ENCODE results near the gene GPC6. TPM values are rescaled to one million over a fixed set of nuclear protein-coding genes. Genes with fewer than 3 reads are reported as not detected.

The GPC6 gene
- total and polyA plus RNA-seq, 9 of the 15 experiments (the other 6 are each of a cell fraction or from before 2014, with no cell fraction given), result under 0.01 to 0.20 (median 0.01) TPM; not detected in 4

- TF ChIP-seq, protein P1, sequence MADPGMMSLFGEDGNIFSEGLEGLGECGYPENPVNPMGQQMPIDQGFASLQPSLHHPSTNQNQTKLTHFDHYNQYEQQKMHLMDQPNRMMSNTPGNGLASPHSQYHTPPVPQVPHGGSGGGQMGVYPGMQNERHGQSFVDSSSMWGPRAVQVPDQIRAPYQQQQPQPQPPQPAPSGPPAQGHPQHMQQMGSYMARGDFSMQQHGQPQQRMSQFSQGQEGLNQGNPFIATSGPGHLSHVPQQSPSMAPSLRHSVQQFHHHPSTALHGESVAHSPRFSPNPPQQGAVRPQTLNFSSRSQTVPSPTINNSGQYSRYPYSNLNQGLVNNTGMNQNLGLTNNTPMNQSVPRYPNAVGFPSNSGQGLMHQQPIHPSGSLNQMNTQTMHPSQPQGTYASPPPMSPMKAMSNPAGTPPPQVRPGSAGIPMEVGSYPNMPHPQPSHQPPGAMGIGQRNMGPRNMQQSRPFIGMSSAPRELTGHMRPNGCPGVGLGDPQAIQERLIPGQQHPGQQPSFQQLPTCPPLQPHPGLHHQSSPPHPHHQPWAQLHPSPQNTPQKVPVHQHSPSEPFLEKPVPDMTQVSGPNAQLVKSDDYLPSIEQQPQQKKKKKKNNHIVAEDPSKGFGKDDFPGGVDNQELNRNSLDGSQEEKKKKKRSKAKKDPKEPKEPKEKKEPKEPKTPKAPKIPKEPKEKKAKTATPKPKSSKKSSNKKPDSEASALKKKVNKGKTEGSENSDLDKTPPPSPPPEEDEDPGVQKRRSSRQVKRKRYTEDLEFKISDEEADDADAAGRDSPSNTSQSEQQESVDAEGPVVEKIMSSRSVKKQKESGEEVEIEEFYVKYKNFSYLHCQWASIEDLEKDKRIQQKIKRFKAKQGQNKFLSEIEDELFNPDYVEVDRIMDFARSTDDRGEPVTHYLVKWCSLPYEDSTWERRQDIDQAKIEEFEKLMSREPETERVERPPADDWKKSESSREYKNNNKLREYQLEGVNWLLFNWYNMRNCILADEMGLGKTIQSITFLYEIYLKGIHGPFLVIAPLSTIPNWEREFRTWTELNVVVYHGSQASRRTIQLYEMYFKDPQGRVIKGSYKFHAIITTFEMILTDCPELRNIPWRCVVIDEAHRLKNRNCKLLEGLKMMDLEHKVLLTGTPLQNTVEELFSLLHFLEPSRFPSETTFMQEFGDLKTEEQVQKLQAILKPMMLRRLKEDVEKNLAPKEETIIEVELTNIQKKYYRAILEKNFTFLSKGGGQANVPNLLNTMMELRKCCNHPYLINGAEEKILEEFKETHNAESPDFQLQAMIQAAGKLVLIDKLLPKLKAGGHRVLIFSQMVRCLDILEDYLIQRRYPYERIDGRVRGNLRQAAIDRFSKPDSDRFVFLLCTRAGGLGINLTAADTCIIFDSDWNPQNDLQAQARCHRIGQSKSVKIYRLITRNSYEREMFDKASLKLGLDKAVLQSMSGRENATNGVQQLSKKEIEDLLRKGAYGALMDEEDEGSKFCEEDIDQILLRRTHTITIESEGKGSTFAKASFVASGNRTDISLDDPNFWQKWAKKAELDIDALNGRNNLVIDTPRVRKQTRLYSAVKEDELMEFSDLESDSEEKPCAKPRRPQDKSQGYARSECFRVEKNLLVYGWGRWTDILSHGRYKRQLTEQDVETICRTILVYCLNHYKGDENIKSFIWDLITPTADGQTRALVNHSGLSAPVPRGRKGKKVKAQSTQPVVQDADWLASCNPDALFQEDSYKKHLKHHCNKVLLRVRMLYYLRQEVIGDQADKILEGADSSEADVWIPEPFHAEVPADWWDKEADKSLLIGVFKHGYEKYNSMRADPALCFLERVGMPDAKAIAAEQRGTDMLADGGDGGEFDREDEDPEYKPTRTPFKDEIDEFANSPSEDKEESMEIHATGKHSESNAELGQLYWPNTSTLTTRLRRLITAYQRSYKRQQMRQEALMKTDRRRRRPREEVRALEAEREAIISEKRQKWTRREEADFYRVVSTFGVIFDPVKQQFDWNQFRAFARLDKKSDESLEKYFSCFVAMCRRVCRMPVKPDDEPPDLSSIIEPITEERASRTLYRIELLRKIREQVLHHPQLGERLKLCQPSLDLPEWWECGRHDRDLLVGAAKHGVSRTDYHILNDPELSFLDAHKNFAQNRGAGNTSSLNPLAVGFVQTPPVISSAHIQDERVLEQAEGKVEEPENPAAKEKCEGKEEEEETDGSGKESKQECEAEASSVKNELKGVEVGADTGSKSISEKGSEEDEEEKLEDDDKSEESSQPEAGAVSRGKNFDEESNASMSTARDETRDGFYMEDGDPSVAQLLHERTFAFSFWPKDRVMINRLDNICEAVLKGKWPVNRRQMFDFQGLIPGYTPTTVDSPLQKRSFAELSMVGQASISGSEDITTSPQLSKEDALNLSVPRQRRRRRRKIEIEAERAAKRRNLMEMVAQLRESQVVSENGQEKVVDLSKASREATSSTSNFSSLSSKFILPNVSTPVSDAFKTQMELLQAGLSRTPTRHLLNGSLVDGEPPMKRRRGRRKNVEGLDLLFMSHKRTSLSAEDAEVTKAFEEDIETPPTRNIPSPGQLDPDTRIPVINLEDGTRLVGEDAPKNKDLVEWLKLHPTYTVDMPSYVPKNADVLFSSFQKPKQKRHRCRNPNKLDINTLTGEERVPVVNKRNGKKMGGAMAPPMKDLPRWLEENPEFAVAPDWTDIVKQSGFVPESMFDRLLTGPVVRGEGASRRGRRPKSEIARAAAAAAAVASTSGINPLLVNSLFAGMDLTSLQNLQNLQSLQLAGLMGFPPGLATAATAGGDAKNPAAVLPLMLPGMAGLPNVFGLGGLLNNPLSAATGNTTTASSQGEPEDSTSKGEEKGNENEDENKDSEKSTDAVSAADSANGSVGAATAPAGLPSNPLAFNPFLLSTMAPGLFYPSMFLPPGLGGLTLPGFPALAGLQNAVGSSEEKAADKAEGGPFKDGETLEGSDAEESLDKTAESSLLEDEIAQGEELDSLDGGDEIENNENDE (IDR thresholded peaks at IDR 0.05; ENCODE audit: low read depth, low read length), result no peak
- TF ChIP-seq NFATC3 (IDR thresholded peaks at IDR 0.05) (no peak), ELF2 (CRISPR knock-in tag; IDR thresholded peaks at IDR 0.05) (no peak)
- TF ChIP-seq, protein P2, sequence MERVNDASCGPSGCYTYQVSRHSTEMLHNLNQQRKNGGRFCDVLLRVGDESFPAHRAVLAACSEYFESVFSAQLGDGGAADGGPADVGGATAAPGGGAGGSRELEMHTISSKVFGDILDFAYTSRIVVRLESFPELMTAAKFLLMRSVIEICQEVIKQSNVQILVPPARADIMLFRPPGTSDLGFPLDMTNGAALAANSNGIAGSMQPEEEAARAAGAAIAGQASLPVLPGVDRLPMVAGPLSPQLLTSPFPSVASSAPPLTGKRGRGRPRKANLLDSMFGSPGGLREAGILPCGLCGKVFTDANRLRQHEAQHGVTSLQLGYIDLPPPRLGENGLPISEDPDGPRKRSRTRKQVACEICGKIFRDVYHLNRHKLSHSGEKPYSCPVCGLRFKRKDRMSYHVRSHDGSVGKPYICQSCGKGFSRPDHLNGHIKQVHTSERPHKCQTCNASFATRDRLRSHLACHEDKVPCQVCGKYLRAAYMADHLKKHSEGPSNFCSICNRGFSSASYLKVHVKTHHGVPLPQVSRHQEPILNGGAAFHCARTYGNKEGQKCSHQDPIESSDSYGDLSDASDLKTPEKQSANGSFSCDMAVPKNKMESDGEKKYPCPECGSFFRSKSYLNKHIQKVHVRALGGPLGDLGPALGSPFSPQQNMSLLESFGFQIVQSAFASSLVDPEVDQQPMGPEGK (CRISPR knock-in tag; IDR thresholded peaks at IDR 0.05; ENCODE audit: borderline replicate concordance), result no peak
Measured at GRCh38 chr13:93517658-93518057, 291.1 kb downstream of the GPC6 start (continued).
